Measurements from ENCODE around the gene ZNF488.

DNA sequence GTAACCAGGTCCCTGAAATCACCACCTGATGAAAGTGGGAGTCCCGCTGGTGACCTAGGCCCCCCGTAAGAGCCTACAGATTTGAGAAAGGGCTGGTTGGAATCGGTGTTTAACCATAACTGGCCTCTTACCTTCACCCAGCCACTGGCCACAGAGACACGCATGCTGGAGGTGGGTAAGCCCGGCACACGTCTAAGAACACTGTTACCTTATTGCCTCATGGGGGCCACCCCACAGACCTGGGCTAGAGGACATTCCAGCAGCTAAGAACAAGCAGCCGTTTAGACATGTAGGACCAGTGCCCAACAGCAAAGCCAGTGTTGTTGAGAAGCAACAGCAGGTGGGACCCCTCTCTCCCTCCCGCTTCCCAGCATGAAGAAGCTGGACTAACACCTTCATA lies 64.3 kb downstream of the ZNF488 start:
- no peak for TF ChIP-seq CTCF (IDR thresholded peaks at IDR 0.05)
- no peak for TF ChIP-seq POLR2A (IDR thresholded peaks at IDR 0.05)

Measured in gastroesophageal sphincter (tissue), 3 donors.